ENCODE results near the gene TRIM59. TPM values are rescaled to one million over a fixed set of nuclear protein-coding genes. Genes with fewer than 3 reads are reported as not detected.

Gene TRIM59
- total and polyA plus RNA-seq, 2 of the 4 experiments (the other 2 are of a cell fraction), result 8.0 to 65.4 TPM

- Histone ChIP-seq H3K9me3 (ENCODE audit: control insufficient read depth, insufficient read depth, low read length) (no peaks in the 10 kb centered on the region), H2BK5ac (ENCODE audit: low read depth, low read length, poor library complexity, severe bottlenecking) (no peak overlapping the region), H2AFZ (replicated peaks; ENCODE audit: low read length, poor library complexity) (no peak overlapping the region), H3K9ac (ENCODE audit: low read depth, low read length) (no peak overlapping the region), H4K5ac (ENCODE audit: low read depth, low read length) (no peak overlapping the region), H4K20me1 (ENCODE audit: insufficient read depth, low read length) (peaks cover 7% of the 10 kb centered on the region; the same call in 1 of the 2 replicates), H3K14ac (replicated peaks; ENCODE audit: low read depth, low read length) (no peak overlapping the region), H3K27ac (ENCODE audit: insufficient read depth, low read length) (no peak overlapping the region), H4K91ac (ENCODE audit: insufficient read depth, low read depth, low read length) (no peak overlapping the region), H3K4me2 (ENCODE audit: low read depth, low read length) (no peak overlapping the region), H2BK120ac (ENCODE audit: low read depth, low read length) (no peak overlapping the region), H3K4me1 (ENCODE audit: control insufficient read depth, insufficient read depth, low read length) (peaks cover 10% of the 10 kb centered on the region), H2AK9ac (replicated peaks; ENCODE audit: low read depth, low read length, poor library complexity) (no peak overlapping the region), H3K79me1 (ENCODE audit: low read depth in 1 of 2, low read length in 2 of 2) (peaks cover 6 to 37% of the 10 kb centered on the region in 2 experiments; a peak in 2 of 4 replicates), H2AK5ac (ENCODE audit: low read depth, low read length) (no peak overlapping the region), H3K18ac (ENCODE audit: low read depth, low read length) (no peak overlapping the region), H2BK15ac (ENCODE audit: low read depth, low read length) (no peak overlapping the region), H3K27me3 (ENCODE audit: control insufficient read depth, insufficient read depth, low read length) (no peaks in the 10 kb centered on the region), H3K36me3 (ENCODE audit: control insufficient read depth, insufficient read depth, low read length) (peaks cover 5% of the 10 kb centered on the region), H3K9me1 (ENCODE audit: insufficient read depth, low read length) (peaks cover 3% of the 10 kb centered on the region; the same call in 1 of the 2 replicates), H3K23ac (ENCODE audit: low read depth, low read length) (peak overlapping the region; percentile 35), H3K4me3 (ENCODE audit: insufficient read depth, low read depth, low read length) (no peak overlapping the region), H4K8ac (ENCODE audit: low read depth in 2 of 2, low read length in 2 of 2) (peak overlapping the region in 1 of 2 experiments; percentile 45; a peak in 1 of 4 replicates), H3K4ac (ENCODE audit: low read depth, low read length) (0 out of 2 replicates have a peak overlapping the region, but pooled peaks have one; percentile 11), H2BK20ac (ENCODE audit: low read depth, low read length) (no peak overlapping the region), H3K56ac (ENCODE audit: extremely low read depth, insufficient read depth, low read length) (no peak overlapping the region)
- ChIA-PET POLR2A (ENCODE audit: unreplicated experiment) (no interaction called here), CTCF (interaction anchor here (0.5 kb wide), 1 partner anchor 502 kb away, joined by 5 read pairs; no protein-coding TSS in a partner anchor)
- TF ChIP-seq FOS (IDR thresholded peaks at IDR 0.05; ENCODE audit: low read depth, low read length) (no peak), RCOR1 (IDR thresholded peaks at IDR 0.05; ENCODE audit: insufficient replicate concordance, low read length) (no peak), MAFK (IDR thresholded peaks at IDR 0.05; ENCODE audit: low read depth, low read length) (no peak), BHLHE40 (IDR thresholded peaks at IDR 0.05; ENCODE audit: low read depth, low read length) (no peak), MXI1 (IDR thresholded peaks at IDR 0.05; ENCODE audit: borderline replicate concordance, low read depth, low read length) (no peak), RAD21 (IDR thresholded peaks at IDR 0.05; ENCODE audit: low read length) (no peak), CHD1 (IDR thresholded peaks at IDR 0.05; ENCODE audit: low read depth, low read length) (no peak), MAZ (IDR thresholded peaks at IDR 0.05; ENCODE audit: borderline replicate concordance, low read depth, low read length) (no peak)
- TF ChIP-seq, protein P1, sequence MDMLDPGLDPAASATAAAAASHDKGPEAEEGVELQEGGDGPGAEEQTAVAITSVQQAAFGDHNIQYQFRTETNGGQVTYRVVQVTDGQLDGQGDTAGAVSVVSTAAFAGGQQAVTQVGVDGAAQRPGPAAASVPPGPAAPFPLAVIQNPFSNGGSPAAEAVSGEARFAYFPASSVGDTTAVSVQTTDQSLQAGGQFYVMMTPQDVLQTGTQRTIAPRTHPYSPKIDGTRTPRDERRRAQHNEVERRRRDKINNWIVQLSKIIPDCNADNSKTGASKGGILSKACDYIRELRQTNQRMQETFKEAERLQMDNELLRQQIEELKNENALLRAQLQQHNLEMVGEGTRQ (IDR thresholded peaks at IDR 0.05; ENCODE audit: low read depth, low read length), result no peak
- TF ChIP-seq, protein P2, sequence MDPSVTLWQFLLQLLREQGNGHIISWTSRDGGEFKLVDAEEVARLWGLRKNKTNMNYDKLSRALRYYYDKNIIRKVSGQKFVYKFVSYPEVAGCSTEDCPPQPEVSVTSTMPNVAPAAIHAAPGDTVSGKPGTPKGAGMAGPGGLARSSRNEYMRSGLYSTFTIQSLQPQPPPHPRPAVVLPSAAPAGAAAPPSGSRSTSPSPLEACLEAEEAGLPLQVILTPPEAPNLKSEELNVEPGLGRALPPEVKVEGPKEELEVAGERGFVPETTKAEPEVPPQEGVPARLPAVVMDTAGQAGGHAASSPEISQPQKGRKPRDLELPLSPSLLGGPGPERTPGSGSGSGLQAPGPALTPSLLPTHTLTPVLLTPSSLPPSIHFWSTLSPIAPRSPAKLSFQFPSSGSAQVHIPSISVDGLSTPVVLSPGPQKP (IDR thresholded peaks at IDR 0.05; ENCODE audit: borderline replicate concordance, low read depth, low read length), result no peak
- TF ChIP-seq, protein P3, sequence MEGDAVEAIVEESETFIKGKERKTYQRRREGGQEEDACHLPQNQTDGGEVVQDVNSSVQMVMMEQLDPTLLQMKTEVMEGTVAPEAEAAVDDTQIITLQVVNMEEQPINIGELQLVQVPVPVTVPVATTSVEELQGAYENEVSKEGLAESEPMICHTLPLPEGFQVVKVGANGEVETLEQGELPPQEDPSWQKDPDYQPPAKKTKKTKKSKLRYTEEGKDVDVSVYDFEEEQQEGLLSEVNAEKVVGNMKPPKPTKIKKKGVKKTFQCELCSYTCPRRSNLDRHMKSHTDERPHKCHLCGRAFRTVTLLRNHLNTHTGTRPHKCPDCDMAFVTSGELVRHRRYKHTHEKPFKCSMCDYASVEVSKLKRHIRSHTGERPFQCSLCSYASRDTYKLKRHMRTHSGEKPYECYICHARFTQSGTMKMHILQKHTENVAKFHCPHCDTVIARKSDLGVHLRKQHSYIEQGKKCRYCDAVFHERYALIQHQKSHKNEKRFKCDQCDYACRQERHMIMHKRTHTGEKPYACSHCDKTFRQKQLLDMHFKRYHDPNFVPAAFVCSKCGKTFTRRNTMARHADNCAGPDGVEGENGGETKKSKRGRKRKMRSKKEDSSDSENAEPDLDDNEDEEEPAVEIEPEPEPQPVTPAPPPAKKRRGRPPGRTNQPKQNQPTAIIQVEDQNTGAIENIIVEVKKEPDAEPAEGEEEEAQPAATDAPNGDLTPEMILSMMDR (conservative IDR thresholded peaks at IDR 0.05; ENCODE audit: low read depth, low read length), result no peak
- dilution Hi-C loops (cut with HindIII; ENCODE audit: low sequenced_read_pairs, unreplicated experiment) (no loop called here), intact Hi-C loops (cut with micrococcal nuclease) (no loop called here), in situ Hi-C loops (cut with MboI; ENCODE audit: low sequenced_read_pairs) (no loop called here)
- DNase-seq (no peak), ATAC-seq (ENCODE audit: low read depth) (no peak)
- BruUV-seq (replicated peaks), result no TSS peak
- WGBS, 2 experiments (ENCODE audit: extremely low coverage in 2 of 2, insufficient read length in 1 of 2), result no CpG with 5 or more reads among the region's 1 CpG
Measured at GRCh38 chr3:160445854-160446253, 3.7 kb downstream of the TRIM59 start.
